IMR-90 (cell line): ENCODE measurements around the gene TMEM37. TPM values are rescaled to one million over a fixed set of nuclear protein-coding genes. Genes with fewer than 3 reads are reported as not detected.

ENCODE experiments used
- ATAC-seq: fragments of 200-7000 bp; cut with Tn5 transposase; 2 replicates; pipeline ENCODE4 v1.9.1; 2020; ENCODE audit warnings: low read depth, mild to moderate bottlenecking, moderate library complexity
- BruUV-seq: library from RNA; stranded (reverse); fragments of 400-500 nt; replicated peaks from 2 replicates; lab custom pipeline; 2021; lab: Mats Ljungman, UMichigan
- CTCF ChIA-PET: fragments of 300-600 bp; formaldehyde crosslinking; extraction: SDS; loops from one replicate; lab custom pipeline; 2021; ENCODE audit warnings: antibody characterized with exemption; lab: Yijun Ruan, JAX
- POLR2A ChIA-PET: fragments of 300-600 bp; sonication (Branson Sonifier 250); formaldehyde crosslinking; loops from one replicate; lab custom pipeline; 2022; ENCODE audit warnings: antibody characterized with exemption; ENCODE audit not compliant: unreplicated experiment; lab: Charles Lee
- DNase-seq: peaks from one replicate; pipeline ENCODE4 v3.0.0; 2013
- H2AFZ ChIP-seq: replicated peaks from 2 replicates; pipeline ENCODE3; 2013; ENCODE audit warnings: low read length, mild to moderate bottlenecking; ENCODE audit not compliant: poor library complexity
- H2AK5ac ChIP-seq: 2 replicates; pipeline ENCODE4 v1.6.1; 2013; ENCODE audit warnings: low read depth, low read length, inconsistent platforms
- H2AK9ac ChIP-seq: replicated peaks from 2 replicates; pipeline ENCODE3; 2013; ENCODE audit warnings: mild to moderate bottlenecking, low read depth, low read length, moderate library complexity; ENCODE audit not compliant: poor library complexity
- H2BK120ac ChIP-seq: 2 replicates; pipeline ENCODE4 v1.6.1; 2013; ENCODE audit warnings: low read depth, low read length, inconsistent platforms
- H2BK15ac ChIP-seq: 3 replicates; pipeline ENCODE4 v1.6.1; 2013; ENCODE audit warnings: low read depth, low read length, inconsistent platforms
- H2BK20ac ChIP-seq: 2 replicates; pipeline ENCODE4 v1.6.1; 2013; ENCODE audit warnings: low read depth, mild to moderate bottlenecking, inconsistent platforms, low read length, moderate library complexity
- H2BK5ac ChIP-seq: 2 replicates; pipeline ENCODE4 v1.6.1; 2013; ENCODE audit warnings: mild to moderate bottlenecking, low read depth, low read length, inconsistent platforms; ENCODE audit not compliant: poor library complexity, severe bottlenecking
- H3K14ac ChIP-seq: replicated peaks from 2 replicates; pipeline ENCODE4 v1.6.1; 2013; ENCODE audit warnings: low read depth, low read length, inconsistent platforms
- H3K18ac ChIP-seq: 2 replicates; pipeline ENCODE4 v1.6.1; 2013; ENCODE audit warnings: low read depth, low read length, control low read depth
- H3K23ac ChIP-seq: 2 replicates; pipeline ENCODE4 v1.6.1; 2013; ENCODE audit warnings: low read depth, low read length, inconsistent platforms
- H3K27ac ChIP-seq: 2 replicates; pipeline ENCODE4 v1.5.1; 2013; ENCODE audit warnings: mild to moderate bottlenecking, control low read depth, low read length; ENCODE audit not compliant: insufficient read depth
- H3K27me3 ChIP-seq: 2 replicates; pipeline ENCODE4 v1.6.1; 2013; ENCODE audit warnings: low read length; ENCODE audit not compliant: control insufficient read depth, insufficient read depth
- H3K36me3 ChIP-seq: 2 replicates; pipeline ENCODE4 v1.6.1; 2013; ENCODE audit warnings: low read length, mixed read lengths; ENCODE audit not compliant: control insufficient read depth, insufficient read depth
- H3K4ac ChIP-seq: 2 replicates; pipeline ENCODE4 v1.6.1; 2013; ENCODE audit warnings: low read depth, low read length, inconsistent platforms
- H3K4me1 ChIP-seq: 2 replicates; pipeline ENCODE4 v1.6.1; 2013; ENCODE audit warnings: low read length, mixed read lengths; ENCODE audit not compliant: control insufficient read depth, insufficient read depth
- H3K4me2 ChIP-seq: 2 replicates; pipeline ENCODE4 v1.6.1; 2013; ENCODE audit warnings: low read depth, mild to moderate bottlenecking, control low read depth, low read length, moderate library complexity
- H3K4me3 ChIP-seq: 2 replicates; pipeline ENCODE4 v1.5.1; 2013; ENCODE audit warnings: low read depth, mild to moderate bottlenecking, control low read depth, low read length, moderate library complexity; ENCODE audit not compliant: insufficient read depth
- H3K56ac ChIP-seq: 2 replicates; pipeline ENCODE4 v1.6.1; 2013; ENCODE audit warnings: low read length, inconsistent platforms; ENCODE audit not compliant: insufficient read depth; ENCODE audit errors: extremely low read depth
- H3K79me1 ChIP-seq, 2 experiments: 2 replicates each; pipeline ENCODE4 v1.6.1; 2013; ENCODE audit warnings: low read length in 2 of 2, inconsistent platforms in 1 of 2, low read depth in 1 of 2
- H3K9ac ChIP-seq: 2 replicates; pipeline ENCODE4 v1.6.1; 2013; ENCODE audit warnings: low read depth, low read length, control low read depth
- H3K9me1 ChIP-seq: 2 replicates; pipeline ENCODE4 v1.6.1; 2013; ENCODE audit warnings: low read length, inconsistent platforms; ENCODE audit not compliant: insufficient read depth
- H3K9me3 ChIP-seq: 2 replicates; pipeline ENCODE4 v1.6.1; 2013; ENCODE audit warnings: low read length; ENCODE audit not compliant: control insufficient read depth, insufficient read depth
- H4K20me1 ChIP-seq: 2 replicates; pipeline ENCODE4 v1.6.1; 2013; ENCODE audit warnings: low read length, inconsistent platforms; ENCODE audit not compliant: insufficient read depth
- H4K5ac ChIP-seq: 2 replicates; pipeline ENCODE4 v1.6.1; 2013; ENCODE audit warnings: mild to moderate bottlenecking, low read depth, low read length, control low read depth
- H4K8ac ChIP-seq, 2 experiments: 2 replicates each; pipeline ENCODE4 v1.6.1; 2013; ENCODE audit warnings: low read depth in 2 of 2, low read length in 2 of 2, control low read depth in 1 of 2, inconsistent platforms in 1 of 2
- H4K91ac ChIP-seq: 2 replicates; pipeline ENCODE4 v1.6.1; 2013; ENCODE audit warnings: low read depth, low read length, inconsistent platforms; ENCODE audit not compliant: insufficient read depth
- BHLHE40 ChIP-seq: fragments of 150-350 bp; IDR thresholded peaks from 2 replicates; pipeline ENCODE4 v1.6.1; 2016; ENCODE audit warnings: mild to moderate bottlenecking, low read depth, low read length
- CEBPB ChIP-seq: IDR thresholded peaks from 2 replicates; pipeline ENCODE4 v1.6.1; 2012; ENCODE audit warnings: low read depth, low read length, improper control_type of control experiment
- MAFK ChIP-seq: IDR thresholded peaks from 2 replicates; pipeline ENCODE4 v1.6.1; 2012; ENCODE audit warnings: low read depth, low read length, improper control_type of control experiment
- MAZ ChIP-seq: IDR thresholded peaks from 2 replicates; pipeline ENCODE4 v1.6.1; 2012; ENCODE audit warnings: low read depth, mild to moderate bottlenecking, low read length, improper control_type of control experiment, moderate library complexity, borderline replicate concordance
- MXI1 ChIP-seq: IDR thresholded peaks from 2 replicates; pipeline ENCODE4 v1.6.1; 2012; ENCODE audit warnings: low read depth, mild to moderate bottlenecking, low read length, moderate library complexity, borderline replicate concordance
- NFE2L2 ChIP-seq: fragments of 150-350 bp; IDR thresholded peaks from 2 replicates; pipeline ENCODE4 v1.6.1; 2016; ENCODE audit warnings: low read depth, mild to moderate bottlenecking, low read length
- POLR2A ChIP-seq: IDR thresholded peaks from 2 replicates; pipeline ENCODE4 v1.6.1; 2012; ENCODE audit warnings: mild to moderate bottlenecking, low read depth, low read length
- RCOR1 ChIP-seq: IDR thresholded peaks from 2 replicates; pipeline ENCODE4 v1.6.1; 2012; ENCODE audit warnings: mild to moderate bottlenecking, low read length, improper control_type of control experiment; ENCODE audit not compliant: insufficient replicate concordance
- RFX5 ChIP-seq: IDR thresholded peaks from 2 replicates; pipeline ENCODE4 v1.8.0; 2012; ENCODE audit warnings: low read depth, mild to moderate bottlenecking, low read length, moderate library complexity
- whole genome bisulfite sequencing, 2 experiments: methylation state at CpG; one replicate each; pipeline versions ENCODE4 v1.1.5 to v1.1.7; 2013; ENCODE audit warnings: missing lambda C conversion rate in 2 of 2; ENCODE audit not compliant: insufficient read length in 1 of 2; ENCODE audit errors: extremely low coverage in 2 of 2; 5-methylcytosine and 5-hydroxymethylcytosine counted together
- dilution Hi-C: fragments of 300-500 bp; cut with HindIII; formaldehyde crosslinking; loops from one replicate; pipeline ENCODE4 v1.14.3; 2018; ENCODE audit warnings: low sequenced_read_pairs; ENCODE audit not compliant: unreplicated experiment
- in situ Hi-C: fragments of 300-500 bp; cut with MboI; formaldehyde crosslinking; loops from 3 replicates; pipeline ENCODE4 v1.14.3; 2019; ENCODE audit warnings: low sequenced_read_pairs, inconsistent platforms, mixed read lengths
- intact Hi-C: fragments of 100-400 bp; cut with micrococcal nuclease; formaldehyde crosslinking; loops from 2 replicates; pipeline ENCODE4 v1.10.0; 2022
- polyA plus RNA-seq, 3 experiments: library from polyadenylated mRNA; depleted of rRNA; stranded (reverse); fragments of >200 nt; gene quantifications; 2 replicates each; pipeline ENCODE4 v1.2.3, GENCODE V29; 2012; ENCODE audit warnings: low replicate concordance in 1 of 3
- total RNA-seq: library from RNA; depleted of rRNA; stranded (reverse); fragments of >200 nt; gene quantifications from 2 replicates; pipeline ENCODE4 v1.2.3, GENCODE V29; 2012
- TF ChIP-seq, protein P1 (sequence below): fragments of 150-350 bp; IDR thresholded peaks from 2 replicates; pipeline ENCODE4 v1.6.1; 2017; ENCODE audit warnings: mild to moderate bottlenecking, antibody characterized with exemption, low read length, low read depth

The TMEM37 gene
- total and polyA plus RNA-seq, 2 of the 4 experiments (the other 2 are of a cell fraction) = under 0.01 to 0.39 TPM

DNA sequence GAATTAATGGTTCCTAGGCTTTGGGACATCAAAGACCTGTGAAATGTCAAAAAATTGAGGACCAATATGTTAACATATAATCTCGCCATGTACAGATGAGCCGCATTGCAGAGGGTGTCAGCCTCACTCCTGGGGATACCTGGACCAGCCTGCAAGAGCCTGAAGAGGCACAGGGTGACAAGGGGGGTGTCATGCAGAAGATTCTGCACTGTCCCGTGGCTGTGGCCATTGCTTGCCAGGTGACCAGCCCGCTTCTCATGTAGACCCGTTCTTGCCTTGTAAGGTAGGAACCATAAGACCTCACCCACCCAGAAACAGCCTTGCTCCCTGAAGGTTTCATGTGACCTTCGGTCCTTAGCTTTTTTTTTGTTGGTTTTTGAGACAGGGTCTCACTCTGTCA is 37.5 kb downstream of the TMEM37 start:
- H4K8ac ChIP-seq = no peak overlapping the region
- in situ Hi-C loops = loop anchor here (5.0 kb wide), 1 partner anchor 52 kb away; no protein-coding TSS in a partner anchor
- ChIA-PET POLR2A (no interaction called here), CTCF (no interaction called here)
- no peak overlapping the region for H2AK5ac ChIP-seq
- no peak overlapping the region for H3K14ac ChIP-seq
- ATAC-seq = no peak
- no CpG with 5 or more reads among the region's 6 CpGs for WGBS, 2 experiments
- TF ChIP-seq RFX5 (no peak), BHLHE40 (no peak), MAZ (no peak), MAFK (no peak), CEBPB (no peak), POLR2A (no peak), NFE2L2 (no peak), RCOR1 (no peak), MXI1 (no peak)
- TF ChIP-seq, protein P1, sequence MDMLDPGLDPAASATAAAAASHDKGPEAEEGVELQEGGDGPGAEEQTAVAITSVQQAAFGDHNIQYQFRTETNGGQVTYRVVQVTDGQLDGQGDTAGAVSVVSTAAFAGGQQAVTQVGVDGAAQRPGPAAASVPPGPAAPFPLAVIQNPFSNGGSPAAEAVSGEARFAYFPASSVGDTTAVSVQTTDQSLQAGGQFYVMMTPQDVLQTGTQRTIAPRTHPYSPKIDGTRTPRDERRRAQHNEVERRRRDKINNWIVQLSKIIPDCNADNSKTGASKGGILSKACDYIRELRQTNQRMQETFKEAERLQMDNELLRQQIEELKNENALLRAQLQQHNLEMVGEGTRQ = no peak
- no peak overlapping the region for H3K23ac ChIP-seq
- no peak overlapping the region for H3K9ac ChIP-seq
- no peak overlapping the region for H3K56ac ChIP-seq
- H2BK15ac ChIP-seq = no peak overlapping the region
- H3K4me3 ChIP-seq = no peak overlapping the region
- dilution Hi-C loops = no loop called here
- H2BK5ac ChIP-seq = no peak overlapping the region
- no peaks in the 10 kb centered on the region for H4K20me1 ChIP-seq
- no peak overlapping the region for H3K18ac ChIP-seq
- H3K9me1 ChIP-seq = no peaks in the 10 kb centered on the region
- no peak overlapping the region for H4K5ac ChIP-seq
- H3K27me3 ChIP-seq = no peaks in the 10 kb centered on the region; the same call in none of the 2 replicates
- no peaks in the 10 kb centered on the region for H3K36me3 ChIP-seq
- H3K79me1 ChIP-seq = no peaks in the 10 kb centered on the region
- H2AFZ ChIP-seq = no peak overlapping the region
- no peak overlapping the region for H2BK120ac ChIP-seq
- no peak overlapping the region for H3K4ac ChIP-seq
- H3K4me2 ChIP-seq = no peak overlapping the region
- no peak overlapping the region for H2AK9ac ChIP-seq
- intact Hi-C loops = no loop called here
- no TSS peak for BruUV-seq
- H3K9me3 ChIP-seq = no peaks in the 10 kb centered on the region
- H4K91ac ChIP-seq = no peak overlapping the region
- no peaks in the 10 kb centered on the region for H3K4me1 ChIP-seq
- DNase-seq = no peak
- H3K27ac ChIP-seq = no peak overlapping the region
- H2BK20ac ChIP-seq = no peak overlapping the region
